Uterus (tissue), 4 donors: ENCODE measurements around the gene LHFPL6. TPM values are rescaled to one million over a fixed set of nuclear protein-coding genes. Genes with fewer than 3 reads are reported as not detected.

Source experiments
- DNase-seq, 2 donors: peaks; one replicate each; pipeline ENCODE4 v3.0.0-alpha.2; 2019 to 2020
- H3K27ac ChIP-seq, 2 donors: fragments of 200-600 bp; sonication (generic); 1 replicate in 1 of 2; 2 replicates in 1 of 2; pipeline ENCODE4 v1.5.1; 2016 to 2018
- H3K27me3 ChIP-seq, 2 donors: fragments of 200-600 bp; sonication (generic); one replicate each; pipeline ENCODE4 v1.5.1; 2018 to 2019; ENCODE audit warnings: control low read depth in 1 of 2
- H3K36me3 ChIP-seq, 2 donors: fragments of 200-600 bp; sonication (generic); one replicate each; pipeline ENCODE4 v1.5.1; 2019; ENCODE audit warnings: control low read depth in 1 of 2
- H3K4me1 ChIP-seq, 2 donors: fragments of 200-600 bp; sonication (generic); one replicate each; pipeline ENCODE4 v1.5.1; 2018 to 2019; ENCODE audit warnings: control low read depth in 1 of 2
- H3K4me3 ChIP-seq, 2 donors: fragments of 200-600 bp; sonication (generic); 1 replicate in 1 of 2; 2 replicates in 1 of 2; pipeline ENCODE4 v1.5.1; 2018 to 2019; ENCODE audit warnings: mild to moderate bottlenecking in 1 of 2
- H3K9me3 ChIP-seq, 2 donors: fragments of 200-600 bp; sonication (generic); one replicate each; pipeline ENCODE4 v1.5.1; 2019; ENCODE audit warnings: control low read depth in 1 of 2
- POLR2A ChIP-seq, 2 donors: fragments of 450-650 bp; IDR thresholded peaks; one replicate each; pipeline ENCODE4 v1.6.1; 2016; ENCODE audit warnings: antibody characterized with exemption in 2 of 2, mild to moderate bottlenecking in 1 of 2, moderate library complexity in 1 of 2
- intact Hi-C: fragments of 100-400 bp; cut with DNase I; formaldehyde crosslinking; loops from one replicate; pipeline ENCODE4 v1.15.1; 2023; ENCODE audit warnings: low total_unique reads
- total RNA-seq, 4 donors: library from RNA; depleted of rRNA in 3 of 4; stranded (reverse); fragments of >200 nt in 3 of 4; gene quantifications; one replicate each; pipeline versions ENCODE4 v1.1.0 to v1.2.4, GENCODE V29; 2014 to 2023
- TF ChIP-seq, protein P1 (sequence below), 4 experiments: fragments of 200-600 bp in 2 of 4; fragments of 450-650 bp in 2 of 4; sonication (generic) in 2 of 4; IDR thresholded peaks; one replicate each; pipeline ENCODE4 v1.5.1; 2016 to 2019; ENCODE audit warnings: antibody characterized with exemption in 4 of 4, mild to moderate bottlenecking in 2 of 4, moderate library complexity in 1 of 4
- donor health status: DM: yes; HTN: yes; CAD: no.

The LHFPL6 gene
- total RNA-seq, 4 donors from 2014 or later, result 37.9 to 105 (median 86.8) TPM

DNA sequence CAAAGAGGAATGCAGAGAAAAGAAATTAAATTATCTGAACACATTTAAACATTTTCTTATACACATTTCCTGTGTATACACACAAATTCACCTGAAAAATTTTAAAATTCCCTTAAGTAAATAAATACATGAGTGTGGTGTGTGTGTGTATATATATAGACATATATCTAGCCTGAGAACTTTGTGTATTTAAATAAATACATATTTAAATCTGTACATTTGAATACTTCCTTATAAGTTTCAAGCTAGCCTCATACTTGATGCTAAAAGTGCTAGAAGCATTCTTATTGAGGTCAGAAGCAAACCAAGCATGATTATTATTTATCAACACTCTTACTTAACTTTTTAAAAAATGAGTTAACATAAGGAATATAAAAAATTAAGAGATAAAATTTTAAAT lies 304.0 kb downstream of the LHFPL6 start:
- Histone ChIP-seq H3K27me3 (no peaks in the 10 kb centered on the region), H3K4me3 (no peak overlapping the region), H3K27ac (no peak overlapping the region), H3K36me3 (no peaks in the 10 kb centered on the region), H3K9me3 (no peaks in the 10 kb centered on the region), H3K4me1 (no peaks in the 10 kb centered on the region)
- intact Hi-C loops, result no loop called here
- DNase-seq, result no peak
- no peak for TF ChIP-seq POLR2A (IDR thresholded peaks at IDR 0.05)
- TF ChIP-seq, protein P1, sequence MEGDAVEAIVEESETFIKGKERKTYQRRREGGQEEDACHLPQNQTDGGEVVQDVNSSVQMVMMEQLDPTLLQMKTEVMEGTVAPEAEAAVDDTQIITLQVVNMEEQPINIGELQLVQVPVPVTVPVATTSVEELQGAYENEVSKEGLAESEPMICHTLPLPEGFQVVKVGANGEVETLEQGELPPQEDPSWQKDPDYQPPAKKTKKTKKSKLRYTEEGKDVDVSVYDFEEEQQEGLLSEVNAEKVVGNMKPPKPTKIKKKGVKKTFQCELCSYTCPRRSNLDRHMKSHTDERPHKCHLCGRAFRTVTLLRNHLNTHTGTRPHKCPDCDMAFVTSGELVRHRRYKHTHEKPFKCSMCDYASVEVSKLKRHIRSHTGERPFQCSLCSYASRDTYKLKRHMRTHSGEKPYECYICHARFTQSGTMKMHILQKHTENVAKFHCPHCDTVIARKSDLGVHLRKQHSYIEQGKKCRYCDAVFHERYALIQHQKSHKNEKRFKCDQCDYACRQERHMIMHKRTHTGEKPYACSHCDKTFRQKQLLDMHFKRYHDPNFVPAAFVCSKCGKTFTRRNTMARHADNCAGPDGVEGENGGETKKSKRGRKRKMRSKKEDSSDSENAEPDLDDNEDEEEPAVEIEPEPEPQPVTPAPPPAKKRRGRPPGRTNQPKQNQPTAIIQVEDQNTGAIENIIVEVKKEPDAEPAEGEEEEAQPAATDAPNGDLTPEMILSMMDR (IDR thresholded peaks at IDR 0.05), result no peak

- no peaks in the 10 kb centered on the region for H3K4me1 ChIP-seq
- H3K9me3 ChIP-seq, result no peaks in the 10 kb centered on the region
- H3K4me3 ChIP-seq, result no peak overlapping the region
- H3K27ac ChIP-seq, result no peak overlapping the region
- TF ChIP-seq, protein P1 (IDR thresholded peaks at IDR 0.05), result no peak
- TF ChIP-seq POLR2A (IDR thresholded peaks at IDR 0.05), result no peak
- intact Hi-C loops, result no loop called here
- DNase-seq, result no peak
- H3K27me3 ChIP-seq, result no peaks in the 10 kb centered on the region
- H3K36me3 ChIP-seq, result no peaks in the 10 kb centered on the region
Observed at GRCh38 chr13:39297664-39298171, 305.3 kb downstream of the LHFPL6 start.

DNA sequence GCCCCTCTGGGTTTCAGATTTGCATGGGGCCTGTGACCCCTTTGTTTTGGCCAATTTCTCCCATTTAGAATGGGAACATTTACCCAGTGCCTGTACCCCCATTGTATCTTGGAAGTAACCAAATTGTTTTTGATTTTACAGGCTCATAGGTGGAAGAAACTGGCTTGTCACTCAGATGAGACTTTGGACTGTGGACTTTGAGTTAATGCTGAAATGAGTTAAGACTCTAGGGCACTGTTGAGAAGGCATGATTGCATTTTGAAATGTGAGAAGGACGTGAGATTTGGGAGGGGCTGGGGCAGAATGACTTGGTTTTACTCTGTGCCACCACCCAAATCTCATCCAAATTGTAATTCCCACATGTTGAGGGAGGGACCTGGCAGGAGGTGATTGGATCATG lies 306.0 kb downstream of the LHFPL6 start:
- Histone ChIP-seq H3K9me3 (no peaks in the 10 kb centered on the region), H3K27ac (no peak overlapping the region), H3K4me1 (no peaks in the 10 kb centered on the region), H3K36me3 (no peaks in the 10 kb centered on the region), H3K4me3 (no peak overlapping the region), H3K27me3 (no peaks in the 10 kb centered on the region)
- TF ChIP-seq POLR2A (IDR thresholded peaks at IDR 0.05), result no peak
- TF ChIP-seq, protein P1 (IDR thresholded peaks at IDR 0.05), result no peak
- no peak for DNase-seq
- intact Hi-C loops, result no loop called here

- Histone ChIP-seq H3K27me3 (no peaks in the 10 kb centered on the region), H3K9me3 (no peaks in the 10 kb centered on the region), H3K4me1 (no peaks in the 10 kb centered on the region), H3K36me3 (no peaks in the 10 kb centered on the region), H3K4me3 (no peak overlapping the region), H3K27ac (no peak overlapping the region)
- DNase-seq, result no peak
- TF ChIP-seq POLR2A (IDR thresholded peaks at IDR 0.05), result no peak
- TF ChIP-seq, protein P1 (IDR thresholded peaks at IDR 0.05), result no peak
- intact Hi-C loops, result no loop called here
Observed at GRCh38 chr13:39296193-39296592, 306.8 kb downstream of the LHFPL6 start.

Other genes starting within 250 kb of the LHFPL6 start
- gene COG6, start 52.5 kb upstream of the LHFPL6 start, total RNA-seq, result 10 to 100 TPM; 17.1 to 83.2 (median 52.2) TPM